GM23338 (cell line): ENCODE measurements around the gene CYP1A2. TPM values are rescaled to one million over a fixed set of nuclear protein-coding genes. Genes with fewer than 3 reads are reported as not detected.

Experiments used
- ATAC-seq: fragments of 200-7000 bp; cut with Tn5 transposase; 3 replicates; pipeline ENCODE4 v1.9.1; 2020
- DNase-seq: peaks from one replicate; pipeline ENCODE4 v3.0.0-alpha.2; 2015; ENCODE audit warnings: low spot score
- H2AFZ ChIP-seq: fragments of 200-600 bp; sonication (generic); 2 replicates; pipeline ENCODE4 v1.8.0; 2016; ENCODE audit warnings: antibody characterized with exemption, mild to moderate bottlenecking, moderate library complexity
- H3F3A ChIP-seq: fragments of 200-600 bp; sonication (generic); replicated peaks from 2 replicates; pipeline ENCODE4 v1.8.0; 2017; ENCODE audit warnings: antibody characterized with exemption, mixed run types, low read depth
- H3K27ac ChIP-seq: fragments of 200-600 bp; sonication (generic); 2 replicates; pipeline ENCODE4 v1.6.1; 2016; ENCODE audit warnings: low read depth
- H3K27me3 ChIP-seq: fragments of 200-600 bp; sonication (generic); 2 replicates; pipeline ENCODE4 v1.8.0; 2016; ENCODE audit warnings: mild to moderate bottlenecking, mixed run types, moderate library complexity; ENCODE audit not compliant: insufficient read depth
- H3K36me3 ChIP-seq: fragments of 200-600 bp; sonication (generic); 2 replicates; pipeline ENCODE4 v1.8.0; 2016; ENCODE audit warnings: mild to moderate bottlenecking; ENCODE audit not compliant: insufficient read depth
- H3K4me1 ChIP-seq: fragments of 200-600 bp; sonication (generic); 2 replicates; pipeline ENCODE4 v1.8.0; 2016; ENCODE audit warnings: mild to moderate bottlenecking, moderate library complexity; ENCODE audit not compliant: insufficient read depth
- H3K4me2 ChIP-seq: fragments of 200-600 bp; sonication (generic); 2 replicates; pipeline ENCODE4 v1.7.1; 2017; ENCODE audit warnings: mixed run types
- H3K4me3 ChIP-seq: fragments of 200-600 bp; sonication (generic); 2 replicates; pipeline ENCODE4 v1.6.1; 2016; ENCODE audit warnings: mixed run types
- H3K79me2 ChIP-seq: fragments of 200-600 bp; sonication (generic); replicated peaks from 2 replicates; pipeline ENCODE4 v1.8.0; 2017; ENCODE audit warnings: mild to moderate bottlenecking; ENCODE audit not compliant: insufficient read depth
- H3K9me2 ChIP-seq: fragments of 200-600 bp; sonication (generic); 2 replicates; pipeline ENCODE4 v1.8.0; 2017; ENCODE audit not compliant: insufficient read depth
- H4K20me1 ChIP-seq: fragments of 200-600 bp; sonication (generic); replicated peaks from 2 replicates; pipeline ENCODE4 v1.8.0; 2017; ENCODE audit warnings: mild to moderate bottlenecking; ENCODE audit not compliant: insufficient read depth
- H3K27ac Mint-ChIP-seq: 2 replicates; pipeline ENCODE4 v1.8.0; 2020; ENCODE audit warnings: inconsistent platforms, mild to moderate bottlenecking, moderate library complexity, mixed read lengths
- H3K27me3 Mint-ChIP-seq: 3 replicates; pipeline ENCODE4 v1.8.0; 2022; ENCODE audit warnings: low read depth, mild to moderate bottlenecking, moderate library complexity, mixed read lengths, inconsistent platforms; ENCODE audit not compliant: insufficient read depth, poor library complexity
- H3K36me3 Mint-ChIP-seq: 3 replicates; pipeline ENCODE4 v1.8.0; 2021; ENCODE audit warnings: low read depth, mild to moderate bottlenecking, inconsistent platforms, moderate library complexity, mixed read lengths
- H3K4me1 Mint-ChIP-seq: 3 replicates; pipeline ENCODE4 v1.8.0; 2020; ENCODE audit warnings: mild to moderate bottlenecking, inconsistent platforms, mixed read lengths
- H3K4me3 Mint-ChIP-seq: 3 replicates; pipeline ENCODE4 v1.8.0; 2021; ENCODE audit warnings: moderate library complexity, mild to moderate bottlenecking, inconsistent platforms, mixed read lengths
- H3K9me3 Mint-ChIP-seq: 3 replicates; pipeline ENCODE4 v1.8.0; 2020; ENCODE audit warnings: moderate library complexity, mild to moderate bottlenecking, inconsistent platforms, mixed read lengths
- CREB1 ChIP-seq: fragments of 250-450 bp; sonication (Bioruptor Pico); IDR thresholded peaks from 2 replicates; pipeline ENCODE4 v1.5.0; 2020; ENCODE audit warnings: low read depth, mild to moderate bottlenecking, moderate library complexity
- EZH2 ChIP-seq: fragments of 200-600 bp; sonication (generic); IDR thresholded peaks from one replicate; pipeline ENCODE4 v1.8.0; 2017; ENCODE audit warnings: antibody characterized with exemption, mild to moderate bottlenecking, low read depth; ENCODE audit not compliant: unreplicated experiment
- EZH2phosphoT487 ChIP-seq: fragments of 200-600 bp; sonication (generic); IDR thresholded peaks from one replicate; pipeline ENCODE4 v1.8.1; 2018; ENCODE audit warnings: antibody characterized with exemption; ENCODE audit not compliant: unreplicated experiment
- JUNB ChIP-seq: IDR thresholded peaks from one replicate; pipeline ENCODE4 v1.6.1; 2016; ENCODE audit warnings: antibody characterized with exemption; ENCODE audit not compliant: unreplicated experiment
- NANOG ChIP-seq: IDR thresholded peaks from 2 replicates; pipeline ENCODE4 v1.6.1; 2016; ENCODE audit warnings: antibody characterized with exemption, borderline replicate concordance
- POLR2AphosphoS5 ChIP-seq: IDR thresholded peaks from 2 replicates; pipeline ENCODE4 v1.6.1; 2016; ENCODE audit warnings: antibody characterized with exemption, low read depth
- STAT1 ChIP-seq: IDR thresholded peaks from one replicate; pipeline ENCODE4 v1.6.1; 2016; ENCODE audit warnings: antibody characterized with exemption; ENCODE audit not compliant: unreplicated experiment
- ZNF114 ChIP-seq: fragments of 250-450 bp; sonication (Bioruptor Pico); IDR thresholded peaks from 2 replicates; pipeline ENCODE4 v1.5.0; 2020; ENCODE audit warnings: mild to moderate bottlenecking, moderate library complexity
- ZNF331 ChIP-seq: fragments of 250-450 bp; sonication (Bioruptor Pico); IDR thresholded peaks from 2 replicates; pipeline ENCODE4 v1.5.0; 2020; ENCODE audit warnings: low read depth, mild to moderate bottlenecking, moderate library complexity
- polyA plus RNA-seq: library from polyadenylated mRNA; unstranded; fragments of >200 nt; fragmentation: Nextera tagmentation; extraction: Ambion mirVana; gene quantifications from 2 replicates; pipeline ENCODE4 v1.2.1, GENCODE V29; 2016
- total RNA-seq: library from RNA; depleted of rRNA; stranded (reverse); fragments of >200 nt; shearing (Covaris generic); gene quantifications from 2 replicates; pipeline ENCODE4 v1.2.3, GENCODE V29; 2014
- TF ChIP-seq, protein P1 (sequence below): fragments of 250-450 bp; sonication (Bioruptor Pico); IDR thresholded peaks from 2 replicates; pipeline ENCODE4 v1.5.0; 2020; ENCODE audit warnings: mild to moderate bottlenecking, moderate library complexity
- TF ChIP-seq, protein P2 (sequence below), 2 experiments: fragments of 200-600 bp in 1 of 2; sonication (generic) in 1 of 2; conservative IDR thresholded peaks; 2 replicates each; pipeline versions ENCODE4 v1.5.1 to v1.6.1; 2016 to 2017; ENCODE audit warnings: antibody characterized with exemption in 2 of 2, low read depth in 2 of 2, mild to moderate bottlenecking in 2 of 2, moderate library complexity in 1 of 2
- TF ChIP-seq, protein P3 (sequence below): IDR thresholded peaks from one replicate; pipeline ENCODE4 v1.6.1; 2018; ENCODE audit warnings: antibody characterized with exemption; ENCODE audit not compliant: unreplicated experiment
- TF ChIP-seq, protein P4 (sequence below): IDR thresholded peaks from 2 replicates; pipeline ENCODE4 v1.6.1; 2016; ENCODE audit warnings: antibody characterized with exemption

The CYP1A2 gene
- total and polyA plus RNA-seq, 2 experiments from 2014 or later = not detected

DNA sequence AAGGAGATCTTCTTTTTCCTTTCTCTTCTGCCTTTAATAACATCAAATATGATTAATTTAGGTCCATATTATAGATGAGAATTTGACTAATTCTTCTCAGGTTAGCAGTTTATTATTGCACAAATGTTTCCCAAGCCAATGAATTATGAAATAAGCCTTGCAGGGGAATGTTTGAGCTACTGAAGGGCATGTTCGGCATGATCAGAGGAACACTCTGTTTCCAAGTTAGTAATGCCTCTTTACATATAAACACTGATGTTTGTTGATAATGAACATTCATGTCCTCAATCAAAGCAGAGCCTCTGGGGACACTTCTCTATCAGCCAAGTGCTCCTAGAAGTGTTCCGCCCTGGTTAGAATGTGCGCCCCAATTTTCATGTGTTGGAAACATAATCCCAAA is 13.3 kb upstream of the CYP1A2 start:
- H3K4me3 Mint-ChIP-seq = no peak overlapping the region
- no peaks in the 10 kb centered on the region for H3K36me3 Mint-ChIP-seq
- Histone ChIP-seq H3K4me1 (no peaks in the 10 kb centered on the region), H3K36me3 (no peaks in the 10 kb centered on the region), H3K79me2 (no peaks in the 10 kb centered on the region), H3K27me3 (no peaks in the 10 kb centered on the region), H2AFZ (no peak overlapping the region), H4K20me1 (no peaks in the 10 kb centered on the region), H3K4me3 (no peak overlapping the region), H3F3A (no peaks in the 10 kb centered on the region), H3K4me2 (no peak overlapping the region), H3K9me2 (no peaks in the 10 kb centered on the region; the same call in 1 of the 2 replicates), H3K27ac (no peak overlapping the region)
- peaks cover 20% of the 10 kb centered on the region for H3K27me3 Mint-ChIP-seq
- H3K9me3 Mint-ChIP-seq = no peaks in the 10 kb centered on the region; the same call in 1 of the 3 replicates
- no peak overlapping the region for H3K27ac Mint-ChIP-seq
- H3K4me1 Mint-ChIP-seq = no peaks in the 10 kb centered on the region; the same call in 2 of the 3 replicates
- DNase-seq = no peak
- ATAC-seq = no peak
- TF ChIP-seq ZNF331 (CRISPR knock-in tag) (no peak), POLR2AphosphoS5 (no peak), EZH2 (no peak), JUNB (no peak), ZNF114 (CRISPR knock-in tag) (no peak), NANOG (no peak), EZH2phosphoT487 (no peak), STAT1 (no peak), CREB1 (CRISPR knock-in tag) (no peak)
- TF ChIP-seq, protein P1, sequence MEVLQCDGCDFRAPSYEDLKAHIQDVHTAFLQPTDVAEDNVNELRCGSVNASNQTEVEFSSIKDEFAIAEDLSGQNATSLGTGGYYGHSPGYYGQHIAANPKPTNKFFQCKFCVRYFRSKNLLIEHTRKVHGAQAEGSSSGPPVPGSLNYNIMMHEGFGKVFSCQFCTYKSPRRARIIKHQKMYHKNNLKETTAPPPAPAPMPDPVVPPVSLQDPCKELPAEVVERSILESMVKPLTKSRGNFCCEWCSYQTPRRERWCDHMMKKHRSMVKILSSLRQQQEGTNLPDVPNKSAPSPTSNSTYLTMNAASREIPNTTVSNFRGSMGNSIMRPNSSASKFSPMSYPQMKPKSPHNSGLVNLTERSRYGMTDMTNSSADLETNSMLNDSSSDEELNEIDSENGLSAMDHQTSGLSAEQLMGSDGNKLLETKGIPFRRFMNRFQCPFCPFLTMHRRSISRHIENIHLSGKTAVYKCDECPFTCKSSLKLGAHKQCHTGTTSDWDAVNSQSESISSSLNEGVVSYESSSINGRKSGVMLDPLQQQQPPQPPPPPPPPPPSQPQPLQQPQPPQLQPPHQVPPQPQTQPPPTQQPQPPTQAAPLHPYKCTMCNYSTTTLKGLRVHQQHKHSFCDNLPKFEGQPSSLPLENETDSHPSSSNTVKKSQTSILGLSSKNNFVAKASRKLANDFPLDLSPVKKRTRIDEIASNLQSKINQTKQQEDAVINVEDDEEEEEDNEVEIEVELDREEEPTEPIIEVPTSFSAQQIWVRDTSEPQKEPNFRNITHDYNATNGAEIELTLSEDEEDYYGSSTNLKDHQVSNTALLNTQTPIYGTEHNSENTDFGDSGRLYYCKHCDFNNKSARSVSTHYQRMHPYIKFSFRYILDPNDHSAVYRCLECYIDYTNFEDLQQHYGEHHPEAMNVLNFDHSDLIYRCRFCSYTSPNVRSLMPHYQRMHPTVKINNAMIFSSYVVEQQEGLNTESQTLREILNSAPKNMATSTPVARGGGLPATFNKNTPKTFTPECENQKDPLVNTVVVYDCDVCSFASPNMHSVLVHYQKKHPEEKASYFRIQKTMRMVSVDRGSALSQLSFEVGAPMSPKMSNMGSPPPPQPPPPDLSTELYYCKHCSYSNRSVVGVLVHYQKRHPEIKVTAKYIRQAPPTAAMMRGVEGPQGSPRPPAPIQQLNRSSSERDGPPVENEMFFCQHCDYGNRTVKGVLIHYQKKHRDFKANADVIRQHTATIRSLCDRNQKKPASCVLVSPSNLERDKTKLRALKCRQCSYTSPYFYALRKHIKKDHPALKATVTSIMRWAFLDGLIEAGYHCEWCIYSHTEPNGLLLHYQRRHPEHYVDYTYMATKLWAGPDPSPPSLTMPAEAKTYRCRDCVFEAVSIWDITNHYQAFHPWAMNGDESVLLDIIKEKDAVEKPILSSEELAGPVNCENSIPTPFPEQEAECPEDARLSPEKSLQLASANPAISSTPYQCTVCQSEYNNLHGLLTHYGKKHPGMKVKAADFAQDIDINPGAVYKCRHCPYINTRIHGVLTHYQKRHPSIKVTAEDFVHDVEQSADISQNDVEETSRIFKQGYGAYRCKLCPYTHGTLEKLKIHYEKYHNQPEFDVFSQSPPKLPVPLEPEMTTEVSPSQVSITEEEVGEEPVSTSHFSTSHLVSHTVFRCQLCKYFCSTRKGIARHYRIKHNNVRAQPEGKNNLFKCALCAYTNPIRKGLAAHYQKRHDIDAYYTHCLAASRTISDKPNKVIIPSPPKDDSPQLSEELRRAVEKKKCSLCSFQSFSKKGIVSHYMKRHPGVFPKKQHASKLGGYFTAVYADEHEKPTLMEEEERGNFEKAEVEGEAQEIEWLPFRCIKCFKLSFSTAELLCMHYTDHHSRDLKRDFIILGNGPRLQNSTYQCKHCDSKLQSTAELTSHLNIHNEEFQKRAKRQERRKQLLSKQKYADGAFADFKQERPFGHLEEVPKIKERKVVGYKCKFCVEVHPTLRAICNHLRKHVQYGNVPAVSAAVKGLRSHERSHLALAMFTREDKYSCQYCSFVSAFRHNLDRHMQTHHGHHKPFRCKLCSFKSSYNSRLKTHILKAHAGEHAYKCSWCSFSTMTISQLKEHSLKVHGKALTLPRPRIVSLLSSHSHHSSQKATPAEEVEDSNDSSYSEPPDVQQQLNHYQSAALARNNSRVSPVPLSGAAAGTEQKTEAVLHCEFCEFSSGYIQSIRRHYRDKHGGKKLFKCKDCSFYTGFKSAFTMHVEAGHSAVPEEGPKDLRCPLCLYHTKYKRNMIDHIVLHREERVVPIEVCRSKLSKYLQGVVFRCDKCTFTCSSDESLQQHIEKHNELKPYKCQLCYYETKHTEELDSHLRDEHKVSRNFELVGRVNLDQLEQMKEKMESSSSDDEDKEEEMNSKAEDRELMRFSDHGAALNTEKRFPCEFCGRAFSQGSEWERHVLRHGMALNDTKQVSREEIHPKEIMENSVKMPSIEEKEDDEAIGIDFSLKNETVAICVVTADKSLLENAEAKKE = no peak
- TF ChIP-seq, protein P2, sequence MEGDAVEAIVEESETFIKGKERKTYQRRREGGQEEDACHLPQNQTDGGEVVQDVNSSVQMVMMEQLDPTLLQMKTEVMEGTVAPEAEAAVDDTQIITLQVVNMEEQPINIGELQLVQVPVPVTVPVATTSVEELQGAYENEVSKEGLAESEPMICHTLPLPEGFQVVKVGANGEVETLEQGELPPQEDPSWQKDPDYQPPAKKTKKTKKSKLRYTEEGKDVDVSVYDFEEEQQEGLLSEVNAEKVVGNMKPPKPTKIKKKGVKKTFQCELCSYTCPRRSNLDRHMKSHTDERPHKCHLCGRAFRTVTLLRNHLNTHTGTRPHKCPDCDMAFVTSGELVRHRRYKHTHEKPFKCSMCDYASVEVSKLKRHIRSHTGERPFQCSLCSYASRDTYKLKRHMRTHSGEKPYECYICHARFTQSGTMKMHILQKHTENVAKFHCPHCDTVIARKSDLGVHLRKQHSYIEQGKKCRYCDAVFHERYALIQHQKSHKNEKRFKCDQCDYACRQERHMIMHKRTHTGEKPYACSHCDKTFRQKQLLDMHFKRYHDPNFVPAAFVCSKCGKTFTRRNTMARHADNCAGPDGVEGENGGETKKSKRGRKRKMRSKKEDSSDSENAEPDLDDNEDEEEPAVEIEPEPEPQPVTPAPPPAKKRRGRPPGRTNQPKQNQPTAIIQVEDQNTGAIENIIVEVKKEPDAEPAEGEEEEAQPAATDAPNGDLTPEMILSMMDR (conservative IDR thresholded peaks at IDR 0.05; ENCODE audit: low read depth in 2 of 2) = no peak
- TF ChIP-seq, protein P3, sequence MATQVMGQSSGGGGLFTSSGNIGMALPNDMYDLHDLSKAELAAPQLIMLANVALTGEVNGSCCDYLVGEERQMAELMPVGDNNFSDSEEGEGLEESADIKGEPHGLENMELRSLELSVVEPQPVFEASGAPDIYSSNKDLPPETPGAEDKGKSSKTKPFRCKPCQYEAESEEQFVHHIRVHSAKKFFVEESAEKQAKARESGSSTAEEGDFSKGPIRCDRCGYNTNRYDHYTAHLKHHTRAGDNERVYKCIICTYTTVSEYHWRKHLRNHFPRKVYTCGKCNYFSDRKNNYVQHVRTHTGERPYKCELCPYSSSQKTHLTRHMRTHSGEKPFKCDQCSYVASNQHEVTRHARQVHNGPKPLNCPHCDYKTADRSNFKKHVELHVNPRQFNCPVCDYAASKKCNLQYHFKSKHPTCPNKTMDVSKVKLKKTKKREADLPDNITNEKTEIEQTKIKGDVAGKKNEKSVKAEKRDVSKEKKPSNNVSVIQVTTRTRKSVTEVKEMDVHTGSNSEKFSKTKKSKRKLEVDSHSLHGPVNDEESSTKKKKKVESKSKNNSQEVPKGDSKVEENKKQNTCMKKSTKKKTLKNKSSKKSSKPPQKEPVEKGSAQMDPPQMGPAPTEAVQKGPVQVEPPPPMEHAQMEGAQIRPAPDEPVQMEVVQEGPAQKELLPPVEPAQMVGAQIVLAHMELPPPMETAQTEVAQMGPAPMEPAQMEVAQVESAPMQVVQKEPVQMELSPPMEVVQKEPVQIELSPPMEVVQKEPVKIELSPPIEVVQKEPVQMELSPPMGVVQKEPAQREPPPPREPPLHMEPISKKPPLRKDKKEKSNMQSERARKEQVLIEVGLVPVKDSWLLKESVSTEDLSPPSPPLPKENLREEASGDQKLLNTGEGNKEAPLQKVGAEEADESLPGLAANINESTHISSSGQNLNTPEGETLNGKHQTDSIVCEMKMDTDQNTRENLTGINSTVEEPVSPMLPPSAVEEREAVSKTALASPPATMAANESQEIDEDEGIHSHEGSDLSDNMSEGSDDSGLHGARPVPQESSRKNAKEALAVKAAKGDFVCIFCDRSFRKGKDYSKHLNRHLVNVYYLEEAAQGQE = no peak
- TF ChIP-seq, protein P4, sequence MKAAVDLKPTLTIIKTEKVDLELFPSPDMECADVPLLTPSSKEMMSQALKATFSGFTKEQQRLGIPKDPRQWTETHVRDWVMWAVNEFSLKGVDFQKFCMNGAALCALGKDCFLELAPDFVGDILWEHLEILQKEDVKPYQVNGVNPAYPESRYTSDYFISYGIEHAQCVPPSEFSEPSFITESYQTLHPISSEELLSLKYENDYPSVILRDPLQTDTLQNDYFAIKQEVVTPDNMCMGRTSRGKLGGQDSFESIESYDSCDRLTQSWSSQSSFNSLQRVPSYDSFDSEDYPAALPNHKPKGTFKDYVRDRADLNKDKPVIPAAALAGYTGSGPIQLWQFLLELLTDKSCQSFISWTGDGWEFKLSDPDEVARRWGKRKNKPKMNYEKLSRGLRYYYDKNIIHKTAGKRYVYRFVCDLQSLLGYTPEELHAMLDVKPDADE = no peak
